Esophagus mucosa (tissue), 1 donor: Measurements from ENCODE around the gene VSX1. TPM values are rescaled to one million over a fixed set of nuclear protein-coding genes. Genes with fewer than 3 reads are reported as not detected.
A peak's percentile ranks its signal among the peaks of the same experiment; 100 is the strongest.

Experiments used
- ATAC-seq: fragments of 200-7000 bp; cut with Tn5 transposase; one replicate; pipeline ENCODE4 v1.9.1; 2020
- total RNA-seq: library from RNA; stranded (reverse); gene quantifications from one replicate; pipeline ENCODE4 v1.2.4, GENCODE V29; 2023
- donor health status: DM: yes; HTN: yes; CAD: no.

Gene VSX1
- total RNA-seq, 1 donor from 2014 or later: not detected

DNA sequence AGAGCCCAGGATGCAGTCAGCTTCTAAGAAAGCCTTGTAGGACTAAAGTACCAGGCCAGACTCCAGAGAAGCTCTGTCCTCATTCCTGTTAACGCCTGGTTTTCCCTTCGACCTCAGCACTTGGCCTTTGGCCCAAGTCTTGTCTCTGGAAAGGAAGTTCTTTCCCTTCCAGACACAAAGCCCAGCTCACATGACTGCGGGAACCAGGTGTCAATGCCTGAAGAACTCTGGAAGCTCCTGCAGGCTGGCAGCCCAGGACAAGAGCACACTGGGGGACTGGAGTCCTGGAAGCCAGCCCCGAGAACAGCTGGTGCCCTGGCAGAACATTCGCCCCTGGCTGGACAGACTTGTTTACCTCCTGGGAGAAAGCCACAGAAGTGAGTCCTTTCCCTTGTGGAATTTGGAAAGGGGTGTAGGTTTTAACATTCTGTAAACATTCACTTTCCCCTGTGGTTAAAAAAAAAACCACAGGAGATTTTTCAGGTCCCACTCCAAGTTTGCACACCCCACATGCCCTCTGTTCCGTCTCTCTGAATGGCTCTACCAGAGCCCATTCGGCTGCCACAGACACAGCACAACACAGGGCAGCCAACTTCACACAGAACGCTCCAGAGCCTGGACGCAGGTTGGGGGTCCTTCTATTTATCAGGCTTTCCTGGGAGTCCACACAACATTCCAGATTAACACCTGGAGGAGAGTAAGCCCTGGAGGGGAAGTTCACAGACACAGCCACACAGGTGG is 42.1 kb downstream of the VSX1 start:
- peak; percentile 35 for ATAC-seq

DNA sequence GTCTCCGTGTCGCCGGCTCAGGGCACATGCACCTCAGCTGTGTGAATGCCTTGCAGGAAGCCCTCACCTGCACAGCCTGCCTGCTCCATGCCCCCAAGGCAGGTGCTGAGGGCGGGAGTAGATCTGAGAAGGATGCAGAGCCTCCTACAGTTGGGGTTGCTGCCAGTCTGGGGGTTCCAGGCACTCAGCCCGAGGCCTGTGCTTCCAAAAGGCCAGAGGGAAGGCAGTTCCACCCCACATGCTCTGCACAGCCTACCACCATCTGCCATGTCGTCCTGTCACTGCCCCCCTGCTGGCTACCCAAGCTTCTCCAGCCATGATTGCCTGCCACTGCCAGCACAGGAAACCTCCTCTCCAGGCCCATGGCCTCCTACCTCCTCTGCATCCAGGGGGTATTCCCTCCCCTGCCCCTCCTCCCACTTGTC is 43.3 kb downstream of the VSX1 start:
- no peak for ATAC-seq

DNA sequence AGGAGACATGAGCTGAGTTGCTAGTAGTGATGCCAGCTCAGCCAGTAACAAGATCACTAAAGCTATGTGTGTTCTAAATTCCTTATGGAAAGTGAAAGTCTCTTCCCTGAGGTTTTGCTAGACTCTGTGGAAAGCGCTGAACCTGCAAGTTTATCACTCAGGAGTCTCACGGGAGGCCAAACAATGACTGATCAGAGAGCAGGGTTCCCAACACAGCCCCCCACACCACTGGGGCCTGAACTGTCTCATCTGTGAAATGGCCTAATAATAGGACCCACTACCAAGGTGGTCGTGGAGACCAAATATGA is 43.9 kb downstream of the VSX1 start:
- ATAC-seq: no peak

DNA sequence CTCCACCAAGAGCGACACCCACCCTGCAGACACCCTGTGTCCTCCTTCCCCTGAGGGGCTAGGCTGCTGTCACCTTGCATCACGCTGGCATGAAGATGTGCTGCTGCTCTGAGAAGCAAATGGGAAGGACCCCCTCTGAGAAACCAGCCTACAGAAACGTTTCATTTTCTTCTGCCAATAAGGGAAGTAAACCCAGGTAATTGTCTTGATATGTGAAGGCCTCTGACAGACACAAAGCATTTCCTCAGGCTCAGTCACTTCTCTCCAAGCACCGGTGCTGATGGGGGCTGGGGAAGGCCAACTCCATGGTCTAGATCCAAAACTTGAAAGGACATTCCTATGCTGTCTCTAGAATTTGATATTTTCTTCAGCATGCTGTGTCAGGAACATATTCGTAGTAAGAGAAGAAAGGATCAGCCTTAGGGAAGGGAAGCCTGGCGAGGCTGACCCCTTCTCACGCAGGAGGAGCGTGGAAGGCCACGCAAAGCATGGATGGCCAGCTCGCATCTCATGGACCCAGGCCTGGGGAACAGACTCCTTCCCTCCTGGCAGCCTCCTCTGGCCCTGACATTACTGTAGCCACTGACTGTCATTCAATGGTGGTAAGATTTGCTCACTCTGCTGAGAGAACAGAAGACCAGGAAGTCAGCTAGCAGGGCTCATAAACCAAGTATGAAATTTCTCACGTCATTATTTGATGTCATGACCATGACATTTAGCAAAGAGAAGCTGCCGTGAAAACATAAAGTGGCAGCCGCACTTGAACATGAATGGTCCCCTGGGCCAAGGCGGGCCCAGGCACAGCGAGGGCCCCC is 44.4 kb downstream of the VSX1 start:
- ATAC-seq: no peak

DNA sequence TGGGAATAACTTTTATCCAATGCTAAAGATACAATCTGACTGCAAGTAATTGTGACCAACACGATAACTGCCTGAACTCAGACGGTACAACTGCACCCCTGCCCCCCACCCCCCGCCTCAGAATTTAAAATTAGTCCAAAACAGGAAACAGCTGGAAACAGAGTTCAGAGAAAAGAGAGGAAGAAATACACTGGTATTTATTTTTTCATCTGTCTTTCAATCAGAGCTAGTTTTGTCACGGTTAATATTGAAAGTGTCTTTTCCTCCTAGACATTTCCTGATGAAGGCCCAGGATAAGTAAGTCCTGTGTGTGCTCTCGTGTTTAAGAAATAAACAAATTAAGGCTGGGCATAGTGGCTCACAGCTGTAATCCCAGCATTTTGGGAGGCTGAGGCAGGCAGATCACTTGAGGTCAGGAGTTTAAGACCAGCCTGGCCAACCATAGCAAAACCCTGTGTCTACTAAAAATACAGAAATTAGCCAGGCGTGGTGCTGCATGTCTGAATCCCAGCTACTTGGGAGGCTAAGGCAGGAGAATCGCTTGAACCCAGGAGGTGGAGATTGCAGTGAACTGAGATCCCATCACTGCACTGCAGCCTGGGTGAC is 45.5 kb downstream of the VSX1 start:
- ATAC-seq: no peak

DNA sequence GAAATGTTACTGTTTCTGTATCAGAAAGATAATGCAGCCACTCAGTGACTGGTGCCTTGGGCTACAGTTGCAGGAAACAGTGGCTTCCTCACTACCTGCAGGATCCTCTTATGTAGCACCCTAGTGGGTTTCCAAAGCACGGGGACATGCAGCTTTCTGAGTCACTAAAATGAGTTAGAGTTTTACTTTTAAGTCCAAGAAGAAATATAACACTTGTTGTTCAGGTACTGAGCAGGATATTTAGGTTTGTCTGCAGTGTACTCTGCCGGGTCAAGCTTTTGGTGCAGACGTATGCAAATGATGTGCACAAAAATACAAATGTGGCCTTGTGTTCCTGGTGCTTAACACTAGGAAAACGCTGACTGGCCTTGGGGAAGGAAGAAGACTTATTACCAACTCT is 46.0 kb downstream of the VSX1 start:
- no peak for ATAC-seq

DNA sequence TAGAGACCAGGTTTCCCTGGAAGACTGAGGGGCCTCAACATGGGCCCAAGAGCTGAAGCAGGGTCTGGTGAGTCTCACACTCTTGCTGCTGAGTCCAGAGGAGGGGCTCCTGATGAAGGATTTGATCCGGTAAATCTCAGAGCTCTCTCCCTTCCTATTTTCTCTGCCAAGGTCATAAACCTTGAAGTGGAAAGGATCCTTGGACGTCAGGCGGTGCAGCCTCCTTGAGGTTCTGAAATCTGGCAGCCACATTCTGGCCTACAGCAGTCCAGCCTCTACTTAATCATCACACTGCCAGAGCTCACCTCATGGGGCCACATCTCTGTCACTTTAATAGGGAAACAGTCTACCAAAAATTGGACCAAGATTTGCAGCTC is 48.0 kb downstream of the VSX1 start:
- no peak for ATAC-seq

DNA sequence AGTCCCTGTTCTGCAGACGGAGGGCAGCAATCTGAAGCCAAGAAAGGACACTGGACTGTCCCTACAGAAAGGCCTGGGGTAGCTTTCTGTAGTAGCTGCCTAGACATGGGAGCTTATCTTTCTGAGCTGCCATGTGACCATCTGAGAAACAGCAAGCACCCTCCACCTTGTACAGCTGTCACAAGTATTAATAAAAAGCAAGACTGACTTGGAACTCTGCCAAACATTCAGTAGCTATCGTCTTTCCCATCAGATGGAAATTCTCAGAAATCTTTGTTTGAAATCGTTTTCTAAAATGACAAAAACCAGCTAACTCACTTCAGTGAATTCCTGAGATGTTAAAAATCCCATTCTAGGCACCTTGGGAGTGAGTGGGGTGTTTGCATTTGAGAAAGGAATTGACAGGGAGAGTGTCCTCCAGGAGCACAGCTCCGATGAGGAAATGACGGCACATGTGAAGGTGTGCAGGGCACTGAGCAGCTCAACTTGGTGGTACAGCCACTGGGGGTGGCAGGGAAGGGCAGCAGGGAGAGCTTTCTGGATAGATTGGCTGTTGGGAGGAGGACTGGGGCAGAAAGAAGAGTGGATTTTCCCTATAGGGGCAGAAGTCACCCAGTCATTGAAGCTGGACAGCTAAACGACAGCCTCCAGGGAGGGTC is 48.5 kb downstream of the VSX1 start:
- no peak for ATAC-seq

DNA sequence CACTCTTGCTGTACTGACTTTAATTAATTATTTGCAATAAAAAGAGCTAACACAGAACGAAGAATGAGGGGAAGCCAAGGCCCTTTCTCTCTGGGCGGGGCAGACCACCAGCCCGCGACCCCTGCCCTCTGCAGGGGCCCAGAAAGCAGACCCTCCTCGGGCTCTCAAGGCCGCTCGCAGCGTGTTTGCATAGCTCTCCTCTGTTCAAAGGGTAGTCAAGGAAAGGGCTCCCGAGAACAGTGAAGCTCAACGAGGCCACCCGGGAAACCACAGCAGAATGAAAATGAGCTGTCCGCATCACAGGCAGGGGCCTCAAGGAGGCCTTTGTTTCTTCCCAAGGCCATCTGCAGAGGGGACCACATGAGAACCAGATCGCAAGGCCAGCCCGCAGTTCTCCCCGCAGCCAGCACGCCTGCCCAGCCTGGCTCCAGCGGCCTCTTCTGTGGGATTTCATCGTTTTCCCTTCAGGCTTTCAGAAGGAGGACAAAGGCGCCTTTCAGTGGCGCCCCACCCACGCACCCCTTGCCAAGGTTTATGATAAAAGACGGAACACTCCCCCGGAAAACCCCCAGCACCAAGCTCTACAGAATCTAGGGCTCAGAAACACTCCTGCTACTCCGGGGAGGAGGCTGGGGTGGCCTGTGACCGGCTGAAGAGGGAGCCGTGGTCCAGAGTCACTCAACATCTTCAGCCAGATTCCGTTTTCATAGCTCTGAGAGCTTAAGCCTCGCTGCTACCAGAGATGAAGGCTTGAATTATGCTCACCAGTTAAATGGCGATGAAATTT is 49.3 kb downstream of the VSX1 start:
- peak; percentile 29 for ATAC-seq

DNA sequence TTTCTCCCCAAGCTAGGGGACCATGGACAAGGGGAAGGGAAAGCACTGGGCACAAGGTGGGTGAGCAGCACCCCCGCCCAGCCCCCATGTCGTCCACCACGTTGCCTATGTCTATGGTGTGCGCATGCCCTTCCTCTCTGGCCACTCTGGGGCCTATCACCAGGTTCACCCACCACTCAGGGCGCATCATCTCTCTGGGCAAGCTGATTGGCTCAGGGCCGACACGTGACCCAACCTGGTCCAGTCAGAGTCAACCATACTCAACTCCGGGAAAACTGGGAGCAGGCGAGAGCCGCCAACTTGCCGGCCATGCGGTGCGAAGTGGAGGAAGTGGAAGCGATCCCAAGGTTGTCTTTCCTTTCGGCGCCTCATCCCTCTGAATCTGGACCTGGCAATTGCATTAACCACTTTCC is 49.9 kb downstream of the VSX1 start:
- no peak for ATAC-seq

DNA sequence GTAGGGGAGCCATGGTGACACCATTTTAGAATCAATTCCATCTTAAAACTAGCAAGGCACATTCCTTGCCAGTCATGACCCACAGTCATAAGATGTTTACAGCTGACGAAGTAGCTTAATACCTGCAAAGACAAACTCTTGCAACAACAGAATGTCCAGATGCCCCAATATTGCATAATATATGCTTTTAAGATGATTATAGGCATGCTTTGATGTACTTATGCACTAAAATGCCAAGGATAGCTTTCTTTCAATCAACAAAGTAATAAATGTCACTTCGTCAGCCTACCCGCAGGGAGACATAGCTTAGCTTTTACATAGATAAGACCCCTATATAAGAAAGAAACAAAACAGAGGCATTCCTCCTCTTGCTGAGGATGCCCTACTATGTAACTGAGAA is 50.7 kb downstream of the VSX1 start:
- no peak for ATAC-seq

DNA sequence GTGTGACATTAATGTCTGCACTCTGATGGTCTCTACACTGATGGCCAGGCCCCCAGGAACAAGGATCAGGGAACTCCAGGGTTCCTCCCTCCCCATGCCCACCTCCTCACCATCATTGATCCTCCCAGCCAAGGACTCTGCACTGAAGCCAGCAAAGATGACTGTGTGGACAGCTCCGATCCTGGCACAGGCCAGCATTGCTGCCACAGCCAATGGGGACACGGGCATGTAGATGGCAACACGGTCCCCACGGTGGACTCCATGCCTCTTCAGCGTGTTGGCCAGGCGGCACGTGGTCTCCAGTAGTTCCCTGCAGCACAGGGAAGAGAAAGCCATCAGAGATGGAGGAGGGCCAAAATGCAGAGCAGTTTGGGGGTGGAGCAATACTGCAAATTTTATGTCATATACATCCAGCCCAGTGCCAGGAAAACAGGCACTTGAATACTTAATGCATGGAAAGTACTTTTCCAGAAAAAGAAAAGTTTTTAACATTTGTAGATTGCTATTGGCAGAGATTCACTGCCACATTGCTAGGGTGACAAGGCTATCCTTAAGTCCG is 51.2 kb downstream of the VSX1 start:
- no peak for ATAC-seq

DNA sequence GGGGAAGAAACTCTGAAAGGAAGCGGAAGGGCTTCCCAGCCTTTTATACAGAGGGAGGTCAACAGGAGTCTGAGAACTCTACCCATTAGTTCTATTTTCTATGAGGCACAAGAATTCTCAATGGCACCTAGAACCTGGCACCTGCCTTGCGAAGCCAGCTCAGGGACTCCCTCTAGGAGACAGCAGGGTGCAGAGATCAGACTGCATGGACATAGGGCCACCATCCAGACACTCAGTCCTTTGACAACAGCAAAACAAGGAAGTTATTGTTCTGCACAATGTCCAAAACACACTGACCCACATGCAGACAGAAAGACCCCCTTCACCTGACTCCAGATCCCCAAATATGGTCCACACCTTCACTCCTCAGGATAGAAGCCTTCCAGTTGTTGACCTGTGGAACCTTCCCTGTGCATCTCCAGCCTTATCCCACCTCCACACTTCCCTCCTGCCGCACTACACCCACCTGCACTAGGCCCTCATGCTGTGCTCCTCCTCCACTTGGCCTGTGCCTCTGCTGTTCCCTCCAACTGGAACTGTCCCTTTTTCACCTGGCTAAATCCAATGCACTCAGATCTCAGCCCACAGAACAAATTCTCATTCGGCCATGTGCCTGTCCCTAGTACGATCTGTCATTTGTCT is 51.8 kb downstream of the VSX1 start:
- ATAC-seq: no peak

DNA sequence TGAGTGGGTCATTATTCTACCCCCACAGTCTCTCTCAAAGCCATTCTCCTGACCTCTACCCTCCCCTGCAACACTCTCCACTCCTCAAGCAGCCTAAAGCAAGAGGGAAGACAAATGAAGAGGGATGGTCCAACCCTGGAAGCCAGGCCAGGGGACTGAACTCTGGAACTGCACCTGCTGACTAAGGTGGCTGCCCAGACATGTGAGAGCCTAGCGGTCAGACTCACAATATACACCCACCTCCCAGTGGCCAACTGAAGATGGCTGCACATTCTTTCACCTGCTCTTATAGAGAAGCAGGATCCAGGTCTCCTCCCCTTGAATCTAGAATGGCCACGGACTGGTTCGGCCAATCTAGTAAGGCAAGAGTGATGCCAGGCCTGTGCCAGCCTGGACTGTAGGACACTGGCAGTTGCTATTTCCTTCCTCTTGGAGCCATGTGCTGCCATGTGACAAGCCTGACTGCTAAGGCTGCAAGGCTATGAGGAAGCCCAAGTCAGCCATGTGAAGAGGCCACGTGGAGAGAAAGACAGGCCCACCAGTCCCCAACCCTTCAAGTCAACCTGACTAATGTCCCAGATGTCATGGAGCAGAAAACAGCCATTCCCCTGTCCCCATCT is 55.8 kb downstream of the VSX1 start:
- ATAC-seq: no peak

Other genes with a start within 250 kb of the VSX1 start
- 0.32 TPM for gene CST7, start 132.9 kb downstream of the VSX1 start, total RNA-seq
- gene APMAP, start 89.4 kb downstream of the VSX1 start, total RNA-seq: 26.1 TPM
- 6.7 TPM for gene ACSS1, start 24.0 kb downstream of the VSX1 start, total RNA-seq
- 27.3 TPM for gene ENTPD6, start 113.6 kb upstream of the VSX1 start, total RNA-seq
- 63.1 TPM for gene PYGB, start 165.9 kb upstream of the VSX1 start, total RNA-seq